ENCODE measurements around the gene SNAI3.

- no peak for TF ChIP-seq CTCF (IDR thresholded peaks at IDR 0.05)
- TF ChIP-seq POLR2A (IDR thresholded peaks at IDR 0.05) = no peak
Measured at GRCh38 chr16:88678224-88678979, 7.9 kb downstream of the SNAI3 start.

Data from thyroid gland (tissue), 4 donors.